Stomach (tissue), 9 donors: ENCODE measurements around the gene ABHD15. TPM values are rescaled to one million over a fixed set of nuclear protein-coding genes. Genes with fewer than 3 reads are reported as not detected.

Source experiments
- DNase-seq, 2 donors: peaks; one replicate each; pipeline versions ENCODE4 v3.0.0 to v3.0.0-alpha.2; 2013 to 2019
- H3K27ac ChIP-seq, 5 donors: fragments of 200-600 bp in 4 of 5; sonication (generic) in 4 of 5; one replicate each; pipeline ENCODE4 v1.5.1; 2013 to 2019; ENCODE audit warnings: mild to moderate bottlenecking in 1 of 5, moderate library complexity in 1 of 5
- H3K27me3 ChIP-seq, 3 donors: fragments of 200-600 bp; sonication (generic); one replicate each; pipeline ENCODE4 v1.5.1; 2017 to 2019; ENCODE audit warnings: mixed run types in 1 of 3
- H3K36me3 ChIP-seq, 4 donors: fragments of 200-600 bp; sonication (generic); 1 replicate in 3 of 4; 2 replicates in 1 of 4; pipeline ENCODE4 v1.5.1; 2016 to 2019
- H3K4me1 ChIP-seq, 4 donors: fragments of 200-600 bp; sonication (generic); one replicate each; pipeline ENCODE4 v1.5.1; 2016 to 2019
- H3K4me3 ChIP-seq, 4 donors: fragments of 200-600 bp; sonication (generic) in 3 of 4; one replicate each; pipeline ENCODE4 v1.5.1; 2016 to 2019; ENCODE audit warnings: mild to moderate bottlenecking in 1 of 4
- H3K9me3 ChIP-seq, 4 donors: fragments of 200-600 bp; sonication (generic); one replicate each; pipeline ENCODE4 v1.5.1; 2016 to 2019
- EP300 ChIP-seq: sonication (generic); formaldehyde crosslinking; IDR thresholded peaks from one replicate; pipeline ENCODE4 v1.6.1; 2017; ENCODE audit warnings: antibody characterized with exemption
- POLR2A ChIP-seq, 4 donors: fragments of 450-650 bp; IDR thresholded peaks; one replicate each; pipeline ENCODE4 v1.6.1; 2016; ENCODE audit warnings: antibody characterized with exemption in 4 of 4, control low read depth in 2 of 4, mild to moderate bottlenecking in 1 of 4, moderate library complexity in 1 of 4
- POLR2AphosphoS5 ChIP-seq, 3 donors: sonication (generic); formaldehyde crosslinking; IDR thresholded peaks; one replicate each; pipeline ENCODE4 v1.6.1; 2016; ENCODE audit warnings: antibody characterized with exemption in 3 of 3
- WGBS, 5 donors: extraction: QIAGEN DNeasy Blood & Tissue Kit in 3 of 5; methylation state at CpG; one replicate each; pipeline versions ENCODE4 v1.1.5 to v1.1.7; 2013 to 2018; 5-methylcytosine and 5-hydroxymethylcytosine counted together
- intact Hi-C: fragments of 100-400 bp; cut with DNase I; formaldehyde crosslinking; loops from one replicate; pipeline ENCODE4 v1.15.1; 2023; ENCODE audit warnings: low total_unique reads
- polyA plus RNA-seq, 3 donors: library from polyadenylated mRNA; stranded (reverse); fragments of 200-250 nt; gene quantifications; one replicate each; pipeline ENCODE4 v1.2.3, GENCODE V29; 2013
- total RNA-seq, 5 donors: library from RNA; depleted of rRNA; stranded (reverse); fragments of >200 nt; gene quantifications; one replicate each; pipeline versions ENCODE4 v1.1.0 to v1.2.3, GENCODE V29; 2014 to 2016
- TF ChIP-seq, protein P1 (sequence below), 7 experiments: fragments of 450-650 bp in 4 of 7; fragments of 200-600 bp in 3 of 7; sonication (generic) in 3 of 7; IDR thresholded peaks; one replicate each; pipeline ENCODE4 v1.5.1; 2016 to 2019; ENCODE audit warnings: antibody characterized with exemption in 7 of 7, control low read depth in 2 of 7, mild to moderate bottlenecking in 1 of 7
- donor health status: healthy with polysubstance abuse.
- donor health status: Bipolar disorder and iron deficiency.
- donor health status: healthy.

Gene ABHD15
- total and polyA plus RNA-seq, 8 donors: 0.58 to 17.4 (median 6.9) TPM

DNA sequence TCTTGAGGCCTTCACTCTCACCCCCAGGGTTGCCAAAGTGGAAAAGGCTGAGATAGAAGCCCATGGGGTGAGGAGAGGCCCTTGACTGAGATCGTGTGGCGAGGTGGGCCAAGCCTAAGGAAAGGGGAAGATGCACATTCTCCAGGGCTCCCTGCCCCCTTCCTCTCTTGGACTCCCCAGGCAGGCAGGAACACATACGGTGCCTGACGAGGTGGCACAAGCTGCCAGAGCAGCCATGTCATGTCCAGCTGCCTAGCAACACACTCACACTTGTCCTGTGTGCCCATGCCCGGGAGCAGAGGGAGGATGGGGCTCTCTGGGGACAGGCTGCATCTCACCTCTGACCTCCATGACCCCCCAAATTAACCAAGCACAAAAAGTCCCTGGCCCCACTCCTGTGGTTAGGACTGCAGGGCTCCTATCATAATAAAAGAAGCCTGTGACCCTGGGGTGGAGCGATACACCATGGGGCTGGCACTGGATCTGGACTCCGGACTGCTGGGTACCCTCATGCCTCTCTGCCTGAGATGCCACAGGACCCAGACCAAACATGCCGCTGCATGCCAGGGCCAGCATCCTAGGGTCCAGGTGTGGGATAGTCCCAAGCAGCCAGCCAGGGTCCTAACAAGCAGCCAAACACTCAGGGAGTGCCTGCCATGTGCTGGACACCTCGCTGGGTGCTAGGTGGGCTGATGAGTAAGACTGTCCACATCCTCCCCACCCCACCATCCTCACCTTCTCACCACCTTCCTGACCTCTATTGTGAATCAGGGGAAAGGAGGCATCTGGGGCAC, 20.0 kb upstream of the ABHD15 start:
- peak overlapping the region in 2 of 4 donors; percentile 73 to 89 for H3K4me3 ChIP-seq
- intact Hi-C loops: no loop called here
- TF ChIP-seq, protein P1, sequence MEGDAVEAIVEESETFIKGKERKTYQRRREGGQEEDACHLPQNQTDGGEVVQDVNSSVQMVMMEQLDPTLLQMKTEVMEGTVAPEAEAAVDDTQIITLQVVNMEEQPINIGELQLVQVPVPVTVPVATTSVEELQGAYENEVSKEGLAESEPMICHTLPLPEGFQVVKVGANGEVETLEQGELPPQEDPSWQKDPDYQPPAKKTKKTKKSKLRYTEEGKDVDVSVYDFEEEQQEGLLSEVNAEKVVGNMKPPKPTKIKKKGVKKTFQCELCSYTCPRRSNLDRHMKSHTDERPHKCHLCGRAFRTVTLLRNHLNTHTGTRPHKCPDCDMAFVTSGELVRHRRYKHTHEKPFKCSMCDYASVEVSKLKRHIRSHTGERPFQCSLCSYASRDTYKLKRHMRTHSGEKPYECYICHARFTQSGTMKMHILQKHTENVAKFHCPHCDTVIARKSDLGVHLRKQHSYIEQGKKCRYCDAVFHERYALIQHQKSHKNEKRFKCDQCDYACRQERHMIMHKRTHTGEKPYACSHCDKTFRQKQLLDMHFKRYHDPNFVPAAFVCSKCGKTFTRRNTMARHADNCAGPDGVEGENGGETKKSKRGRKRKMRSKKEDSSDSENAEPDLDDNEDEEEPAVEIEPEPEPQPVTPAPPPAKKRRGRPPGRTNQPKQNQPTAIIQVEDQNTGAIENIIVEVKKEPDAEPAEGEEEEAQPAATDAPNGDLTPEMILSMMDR (IDR thresholded peaks at IDR 0.05): no peak
- TF ChIP-seq POLR2AphosphoS5 (IDR thresholded peaks at IDR 0.05) (no peak), POLR2A (IDR thresholded peaks at IDR 0.05) (no peak), EP300 (no peak)
- peaks cover 9 to 17% (median 16%) of the 10 kb centered on the region in 4 donors for H3K36me3 ChIP-seq
- DNase-seq: peak in 1 of 2 donors; percentile 9
- no peaks in the 10 kb centered on the region for H3K27me3 ChIP-seq
- H3K9me3 ChIP-seq: no peaks in the 10 kb centered on the region
- peaks cover 42 to 73% (median 61%) of the 10 kb centered on the region in 4 donors for H3K4me1 ChIP-seq
- 71 to 87% (median 80%) methylated on average over 7 to 9 of the region's 9 CpGs for WGBS, 5 donors
- H3K27ac ChIP-seq: peak overlapping the region in 4 of 5 donors; percentile 27 to 85 (median 58)

DNA sequence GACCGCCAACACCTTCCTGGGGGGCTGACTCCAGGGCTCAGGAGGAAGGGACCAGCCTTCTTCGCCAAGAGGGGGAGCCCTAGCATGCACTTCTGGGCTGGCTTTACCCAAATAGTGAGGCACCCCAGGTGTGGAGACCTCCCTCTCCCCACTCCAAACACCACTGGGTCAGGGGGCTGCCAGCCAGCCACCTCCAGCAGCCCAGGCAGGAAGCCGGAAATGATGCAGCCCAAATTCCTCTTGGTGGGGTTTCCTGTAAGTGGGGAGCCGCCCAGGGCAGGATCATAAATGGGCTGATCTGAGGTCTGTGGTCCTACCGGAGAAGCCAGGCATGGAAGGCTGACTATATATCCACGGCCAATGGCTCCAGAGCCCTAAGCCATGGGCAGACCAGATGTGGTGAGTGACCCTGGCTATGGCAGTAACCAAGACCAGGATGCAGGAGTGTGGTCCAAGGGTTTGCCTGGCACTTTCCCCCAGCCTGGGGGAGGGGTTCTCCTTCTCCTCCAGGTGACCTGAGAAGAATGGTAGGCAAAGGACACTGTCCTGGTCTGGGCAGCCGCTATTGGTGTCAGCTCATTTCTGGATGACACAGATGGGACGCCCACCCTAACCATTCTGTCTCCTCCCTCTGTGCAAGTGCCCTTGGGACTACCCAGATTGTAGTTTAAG, 18.4 kb upstream of the ABHD15 start:
- intact Hi-C loops: no loop called here
- H3K27ac ChIP-seq: peak overlapping the region in 4 of 5 donors; percentile 53 to 80 (median 59)
- DNase-seq: peak in 1 of 2 donors; percentile 44
- TF ChIP-seq POLR2AphosphoS5 (IDR thresholded peaks at IDR 0.05): peak in 1 of 3 donors; percentile 32
- TF ChIP-seq, protein P1 (IDR thresholded peaks at IDR 0.05): no peak
- H3K27me3 ChIP-seq: no peaks in the 10 kb centered on the region
- peak overlapping the region in 3 of 4 donors; percentile 5 to 25 (median 11) for H3K4me3 ChIP-seq
- peaks cover 18 to 28% (median 28%) of the 10 kb centered on the region in 4 donors for H3K36me3 ChIP-seq
- H3K4me1 ChIP-seq: peaks cover 26 to 65% (median 50%) of the 10 kb centered on the region in 4 donors
- 69 to 83% (median 78%) methylated on average over 5 to 8 of the region's 8 CpGs for WGBS, 5 donors
- H3K9me3 ChIP-seq: no peaks in the 10 kb centered on the region

DNA sequence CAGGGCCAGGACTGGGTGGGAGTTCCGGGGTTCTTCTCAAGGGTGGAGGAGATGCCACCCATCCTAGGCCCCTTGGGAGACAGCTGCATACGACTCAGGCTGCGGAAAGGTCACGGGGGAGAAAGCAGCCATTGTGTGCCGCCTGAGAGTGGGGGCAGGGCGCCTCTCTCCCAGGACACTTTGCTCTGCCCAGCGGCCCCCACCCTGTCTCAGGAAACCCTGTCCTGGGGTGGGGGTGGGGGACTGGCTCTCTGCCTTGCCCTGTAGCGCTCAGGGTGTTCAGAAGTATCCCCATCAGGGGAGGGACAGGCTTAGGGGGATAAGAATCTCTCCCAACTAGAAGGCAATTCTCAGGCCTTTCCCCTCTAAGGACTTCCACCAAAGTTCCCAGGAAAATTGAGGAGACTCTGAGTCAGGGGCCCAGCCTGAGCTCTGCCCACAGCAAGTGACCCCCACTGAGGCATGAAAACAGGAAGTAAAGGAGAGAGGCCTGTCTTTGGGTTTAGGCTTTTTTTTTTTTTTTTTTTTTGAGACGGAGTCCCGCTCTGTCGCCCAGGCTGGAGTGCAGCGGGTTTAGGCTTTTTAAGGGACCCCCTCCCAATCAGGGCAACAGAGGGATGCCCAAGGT, 17.7 kb upstream of the ABHD15 start:
- H3K27me3 ChIP-seq: no peaks in the 10 kb centered on the region
- H3K4me1 ChIP-seq: peaks cover 20 to 62% (median 46%) of the 10 kb centered on the region in 4 donors
- 66 to 84% (median 79%) methylated on average over 11 to 12 of the region's 12 CpGs for WGBS, 5 donors
- H3K36me3 ChIP-seq: peaks cover 18 to 33% (median 33%) of the 10 kb centered on the region in 4 donors
- DNase-seq: peak in 1 of 2 donors; percentile 45
- no peaks in the 10 kb centered on the region for H3K9me3 ChIP-seq
- no peak overlapping the region for H3K4me3 ChIP-seq
- TF ChIP-seq POLR2AphosphoS5 (IDR thresholded peaks at IDR 0.05) (no peak), EP300 (no peak), POLR2A (IDR thresholded peaks at IDR 0.05) (no peak)
- TF ChIP-seq, protein P1 (IDR thresholded peaks at IDR 0.05): no peak
- H3K27ac ChIP-seq: peak overlapping the region in 4 of 5 donors; percentile 53 to 80 (median 59)
- intact Hi-C loops: no loop called here
